Panc1 (cell line): Measurements from ENCODE around the gene MTHFD1L. TPM values are rescaled to one million over a fixed set of nuclear protein-coding genes. Genes with fewer than 3 reads are reported as not detected.
A peak's percentile ranks its signal among the peaks of the same experiment; 100 is the strongest.

Experiments
- ATAC-seq: fragments of 200-7000 bp; cut with Tn5 transposase; 2 replicates; pipeline ENCODE4 v1.9.1; 2020; ENCODE audit warnings: mild to moderate bottlenecking, moderate library complexity
- BruUV-seq: library from RNA; stranded (reverse); fragments of 400-500 nt; replicated peaks from 2 replicates; lab custom pipeline; 2021; lab: Mats Ljungman, UMichigan
- CTCF ChIA-PET: fragments of 300-600 bp; sonication (Branson Sonifier 250); formaldehyde crosslinking; loops from one replicate; lab custom pipeline; 2022; ENCODE audit warnings: antibody characterized with exemption; lab: Charles Lee
- POLR2A ChIA-PET: fragments of 300-600 bp; sonication (Branson Sonifier 250); formaldehyde crosslinking; loops from one replicate; lab custom pipeline; 2022; ENCODE audit warnings: antibody characterized with exemption; lab: Charles Lee
- DNase-seq: peaks from one replicate; pipeline ENCODE4 v3.0.0-alpha.2; 2010; ENCODE audit warnings: low read depth, low spot score
- H3K27ac ChIP-seq: 2 replicates; pipeline ENCODE4 v1.5.1; 2011; ENCODE audit warnings: mild to moderate bottlenecking, low read length, inconsistent platforms
- H3K27me3 ChIP-seq: fragments of 200-500 bp; sonication (Bioruptor generic); 2 replicates; pipeline ENCODE4 v1.6.0; 2014; ENCODE audit warnings: low read length, inconsistent platforms; ENCODE audit not compliant: control insufficient read depth, insufficient read depth
- H3K36me3 ChIP-seq: fragments of 200-500 bp; sonication (Bioruptor generic); 2 replicates; pipeline ENCODE4 v1.5.1; 2014; ENCODE audit warnings: inconsistent platforms, mild to moderate bottlenecking, low read length, moderate library complexity; ENCODE audit not compliant: control insufficient read depth, insufficient read depth
- H3K4me1 ChIP-seq: 2 replicates; pipeline ENCODE4 v1.5.1; 2011; ENCODE audit warnings: inconsistent platforms, mild to moderate bottlenecking, low read length, moderate library complexity; ENCODE audit not compliant: control insufficient read depth, insufficient read depth
- H3K4me3 ChIP-seq, 2 experiments: 2 replicates each; pipeline ENCODE4 v1.5.1; 2011 to 2012; ENCODE audit warnings: low read depth in 2 of 2, low read length in 2 of 2, mild to moderate bottlenecking in 2 of 2, inconsistent platforms in 1 of 2, moderate library complexity in 1 of 2
- H3K9me3 ChIP-seq: fragments of 200-500 bp; sonication (Bioruptor generic); 2 replicates; pipeline ENCODE4 v1.5.1; 2014; ENCODE audit warnings: low read depth, mild to moderate bottlenecking, inconsistent platforms, low read length, moderate library complexity; ENCODE audit not compliant: control insufficient read depth, insufficient read depth
- CTCF ChIP-seq: fragments of 450-650 bp; IDR thresholded peaks from 2 replicates; pipeline ENCODE4 v1.5.1; 2017; ENCODE audit warnings: mild to moderate bottlenecking
- POLR2AphosphoS5 ChIP-seq: IDR thresholded peaks from 2 replicates; pipeline ENCODE4 v1.6.1; 2012; ENCODE audit warnings: mild to moderate bottlenecking, low read depth, low read length, moderate library complexity
- REST ChIP-seq, 2 experiments: IDR thresholded peaks; 2 replicates each; pipeline ENCODE4 v1.6.1; 2011 to 2012; ENCODE audit warnings: low read depth in 2 of 2, control low read depth in 1 of 2, low read length in 1 of 2, mild to moderate bottlenecking in 1 of 2, moderate library complexity in 1 of 2; ENCODE audit not compliant: insufficient read depth in 1 of 2
- SIN3A ChIP-seq: IDR thresholded peaks from 2 replicates; pipeline ENCODE4 v1.6.1; 2012; ENCODE audit warnings: low read depth, mild to moderate bottlenecking, low read length, moderate library complexity, borderline replicate concordance; ENCODE audit not compliant: insufficient read depth
- TCF7L2 ChIP-seq: IDR thresholded peaks from 2 replicates; pipeline ENCODE4 v1.6.1; 2011; ENCODE audit warnings: mild to moderate bottlenecking, low read depth, low read length, inconsistent platforms
- in situ Hi-C: cut with HindIII; loops from 2 replicates; pipeline ENCODE4 v1.10.0; 2016; ENCODE audit warnings: low sequenced_read_pairs, low pct_unique_long_range_greater_than_20kb
- intact Hi-C: fragments of 100-400 bp; cut with micrococcal nuclease; formaldehyde crosslinking; loops from one replicate; pipeline ENCODE4 v1.10.0; 2022; ENCODE audit not compliant: unreplicated experiment
- total RNA-seq: library from RNA; stranded (reverse); gene quantifications from one replicate; pipeline ENCODE4 v1.2.1, GENCODE V29; 2021; ENCODE audit not compliant: unreplicated experiment

The MTHFD1L gene
- total RNA-seq, 1 experiment from 2014 or later = 76.2 TPM

- ATAC-seq (no peak), DNase-seq (no peak)
- ChIA-PET POLR2A (no interaction called here), CTCF (no interaction called here)
- no peak overlapping the region for H3K4me3 ChIP-seq
- in situ Hi-C loops (no loop called here), intact Hi-C loops (no loop called here)
- no peaks in the 10 kb centered on the region for H3K27me3 ChIP-seq
- TF ChIP-seq TCF7L2 (no peak), POLR2AphosphoS5 (no peak), SIN3A (no peak), CTCF (no peak), REST (IDR thresholded peaks at IDR 0.05; ENCODE audit: insufficient read depth in 1 of 2, low read depth in 2 of 2, low read length in 1 of 2) (no peak)
- no peaks in the 10 kb centered on the region for H3K36me3 ChIP-seq
- no peaks in the 10 kb centered on the region for H3K9me3 ChIP-seq
- BruUV-seq = no TSS peak
- H3K4me1 ChIP-seq = peaks cover 21% of the 10 kb centered on the region
- peak overlapping the region; percentile 17; the same call in 1 of the 2 replicates for H3K27ac ChIP-seq
Measured at GRCh38 chr6:151010071-151010470, 144.6 kb downstream of the MTHFD1L start.

GRCh38 chr6:151012321-151013294 lies 147.1 kb downstream of the MTHFD1L start:
- peaks cover 17% of the 10 kb centered on the region for H3K4me1 ChIP-seq
- H3K27ac ChIP-seq = peak overlapping the region; percentile 6; the same call in 1 of the 2 replicates
- in situ Hi-C loops (no loop called here), intact Hi-C loops (no loop called here)
- no peaks in the 10 kb centered on the region for H3K27me3 ChIP-seq
- H3K4me3 ChIP-seq = no peak overlapping the region
- no peak for ATAC-seq
- POLR2A ChIA-PET = no interaction called here
- no peaks in the 10 kb centered on the region for H3K36me3 ChIP-seq
- no TSS peak for BruUV-seq
- CTCF ChIA-PET = interaction anchor here (4.0 kb wide), 1 partner anchor 312 kb away, joined by 39 read pairs; no protein-coding TSS in a partner anchor
- TF ChIP-seq POLR2AphosphoS5 = no peak
- no peaks in the 10 kb centered on the region for H3K9me3 ChIP-seq
- DNase-seq = no peak
